ENCODE data around the gene FBXO44.

Gene FBXO44

DNA sequence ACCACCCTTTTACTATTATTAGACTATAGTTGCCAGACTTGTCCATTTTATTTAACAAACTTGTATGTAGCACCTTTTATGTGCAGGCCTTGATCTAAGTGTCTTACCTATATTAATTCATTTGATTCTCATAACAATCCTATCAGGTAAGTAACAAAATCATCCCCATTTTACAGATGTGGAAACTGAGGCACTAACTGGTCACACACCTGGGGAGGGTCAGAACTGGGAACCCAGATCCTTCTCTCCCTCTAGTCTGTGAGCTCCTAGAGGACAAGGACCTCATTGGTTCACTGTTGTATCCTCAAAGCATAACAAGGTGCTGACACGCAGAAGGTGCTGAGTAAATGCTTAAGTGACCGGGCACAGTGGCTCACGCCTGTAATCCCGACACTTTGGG is 15.3 kb upstream of the FBXO44 start:
- no peak for DNase-seq (ENCODE audit: low read depth in 2 of 2, low spot score in 1 of 2)

DNA sequence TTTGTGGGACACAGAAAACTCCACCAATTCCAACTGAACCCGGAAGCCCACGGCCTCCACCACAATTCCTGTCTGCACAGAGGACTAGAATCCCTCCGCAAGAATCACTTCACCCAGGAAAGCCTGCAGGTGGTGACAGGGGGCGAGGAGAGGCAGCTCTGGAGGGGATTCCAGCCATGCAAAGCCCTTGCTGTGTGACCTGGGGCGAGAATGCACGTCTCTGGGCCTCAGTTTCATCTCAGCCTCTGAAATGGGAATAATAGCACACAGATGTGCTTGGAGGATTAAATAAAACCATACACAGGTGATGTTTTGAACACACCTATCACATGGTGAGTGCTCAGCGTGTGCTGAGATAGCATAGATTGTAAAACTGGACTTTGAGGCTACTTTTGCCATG is 14.6 kb upstream of the FBXO44 start:
- no peak for DNase-seq (ENCODE audit: low read depth in 2 of 2, low spot score in 1 of 2)

DNA sequence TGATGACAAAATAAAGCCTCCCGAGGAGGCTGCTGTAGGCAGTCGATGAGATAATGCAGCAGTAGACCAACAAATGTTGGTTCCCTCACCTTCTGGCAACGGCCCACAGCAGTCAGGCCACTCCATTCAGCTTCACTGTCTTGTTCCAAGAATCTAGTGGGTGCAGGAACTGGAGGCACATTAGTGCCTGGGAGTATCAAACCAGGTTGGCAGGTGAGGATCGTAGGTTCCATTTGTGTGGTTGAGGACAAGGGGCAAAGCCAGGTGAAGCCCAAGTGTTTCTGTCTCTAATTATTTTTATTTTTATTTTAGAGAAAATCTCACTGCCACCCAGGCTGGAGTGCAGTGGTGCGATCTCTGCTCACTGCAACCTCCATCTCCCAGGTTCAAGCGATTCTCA is 13.7 kb upstream of the FBXO44 start:
- no peak for DNase-seq (ENCODE audit: low read depth in 2 of 2, low spot score in 1 of 2)

DNA sequence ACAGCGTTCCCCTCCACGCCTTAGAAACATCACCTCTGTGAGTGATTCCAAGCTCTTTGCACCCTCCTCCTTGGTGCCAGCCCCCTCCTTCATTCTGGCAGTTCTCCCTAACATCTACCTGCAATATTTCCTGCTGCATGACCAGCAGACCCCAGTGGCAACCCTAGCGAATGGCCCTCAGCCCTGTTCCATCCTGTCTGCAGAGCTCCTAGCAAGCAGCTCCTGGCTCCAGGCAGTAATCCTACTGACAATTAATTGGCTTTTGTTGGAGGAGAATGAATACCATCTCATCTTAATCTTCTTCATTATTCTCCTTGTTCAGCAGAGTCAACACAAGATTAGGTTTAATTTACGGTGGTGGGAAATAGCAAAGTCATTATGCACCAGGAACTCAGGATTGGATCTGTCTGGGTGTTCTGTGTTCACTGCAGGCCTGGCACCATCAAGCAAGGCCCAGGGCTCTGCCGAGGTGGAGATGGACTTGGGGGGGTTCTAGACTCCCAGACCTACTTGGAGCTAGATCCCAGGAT is 12.8 kb upstream of the FBXO44 start:
- no peak for DNase-seq (ENCODE audit: low read depth in 2 of 2, low spot score in 1 of 2)

DNA sequence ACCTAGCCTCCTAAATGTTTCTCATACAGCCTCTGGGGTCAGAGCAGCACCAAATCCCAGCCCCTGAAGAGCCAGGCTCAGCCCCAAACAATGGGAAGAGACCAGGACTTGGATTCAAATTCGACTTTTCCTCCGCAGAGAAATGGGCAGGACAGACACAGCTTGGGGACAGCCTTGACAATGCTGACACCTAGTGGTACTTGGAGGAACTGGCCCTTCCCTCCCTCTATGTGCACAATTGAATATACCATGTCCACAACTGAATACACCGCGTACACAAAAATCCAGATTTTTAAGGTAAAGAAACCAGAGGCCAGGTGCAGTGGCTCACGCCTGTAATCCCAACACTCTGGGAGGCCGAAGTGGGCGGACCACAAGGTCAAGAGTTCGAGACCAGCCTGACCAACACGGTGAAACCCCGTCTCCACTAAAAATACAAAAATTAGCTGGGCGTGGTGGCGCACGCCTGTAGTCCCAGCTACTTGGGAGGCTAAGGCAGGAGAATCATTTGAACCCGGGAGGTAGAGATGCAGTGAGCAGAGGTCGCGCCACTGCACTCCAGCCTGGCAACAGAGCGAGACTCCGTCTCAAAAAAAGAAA is 12.2 kb upstream of the FBXO44 start:
- DNase-seq (ENCODE audit: low read depth in 2 of 2, low spot score in 1 of 2) = peak; percentile 28 to 53

DNA sequence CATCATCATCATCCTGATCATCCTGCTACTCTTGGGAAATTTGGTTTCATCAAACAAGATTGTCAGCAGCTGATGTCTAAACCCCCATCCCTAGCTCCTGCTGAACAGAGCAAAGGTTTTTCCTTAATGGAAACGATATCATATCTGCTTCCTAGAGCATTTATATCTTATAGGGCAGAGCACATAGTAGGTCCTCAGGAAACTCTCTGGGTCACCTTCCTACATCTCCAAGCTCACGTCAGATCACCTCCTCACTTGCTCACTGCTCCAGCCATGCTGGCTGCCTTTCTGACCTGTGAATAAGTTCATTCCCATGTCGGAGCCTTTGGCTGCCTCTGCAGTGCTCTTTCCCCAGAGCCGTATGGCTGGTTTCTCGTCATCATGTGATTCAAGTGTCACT is 10.9 kb upstream of the FBXO44 start:
- DNase-seq (ENCODE audit: low read depth in 2 of 2, low spot score in 1 of 2) = no peak

DNA sequence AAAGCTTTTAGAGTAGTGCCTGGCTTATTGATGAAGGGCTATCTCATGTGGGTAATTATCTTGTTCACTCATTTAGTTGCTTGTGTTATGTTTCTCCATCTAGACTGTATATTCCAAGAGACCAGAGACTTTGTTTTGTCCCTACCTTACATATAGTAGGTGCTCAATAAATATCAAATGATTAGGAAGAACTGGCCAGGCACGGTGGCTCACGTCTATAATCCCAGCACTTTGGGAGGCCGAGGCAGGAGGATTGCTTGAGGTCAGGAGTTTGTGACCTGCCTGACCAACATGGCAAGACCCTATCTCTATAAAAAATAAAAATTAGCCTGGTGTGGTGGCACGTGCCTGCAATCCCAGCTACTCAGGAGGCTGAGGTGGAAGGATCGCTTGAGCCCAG is 9.4 kb upstream of the FBXO44 start:
- no peak for DNase-seq (ENCODE audit: low read depth in 2 of 2, low spot score in 1 of 2)

DNA sequence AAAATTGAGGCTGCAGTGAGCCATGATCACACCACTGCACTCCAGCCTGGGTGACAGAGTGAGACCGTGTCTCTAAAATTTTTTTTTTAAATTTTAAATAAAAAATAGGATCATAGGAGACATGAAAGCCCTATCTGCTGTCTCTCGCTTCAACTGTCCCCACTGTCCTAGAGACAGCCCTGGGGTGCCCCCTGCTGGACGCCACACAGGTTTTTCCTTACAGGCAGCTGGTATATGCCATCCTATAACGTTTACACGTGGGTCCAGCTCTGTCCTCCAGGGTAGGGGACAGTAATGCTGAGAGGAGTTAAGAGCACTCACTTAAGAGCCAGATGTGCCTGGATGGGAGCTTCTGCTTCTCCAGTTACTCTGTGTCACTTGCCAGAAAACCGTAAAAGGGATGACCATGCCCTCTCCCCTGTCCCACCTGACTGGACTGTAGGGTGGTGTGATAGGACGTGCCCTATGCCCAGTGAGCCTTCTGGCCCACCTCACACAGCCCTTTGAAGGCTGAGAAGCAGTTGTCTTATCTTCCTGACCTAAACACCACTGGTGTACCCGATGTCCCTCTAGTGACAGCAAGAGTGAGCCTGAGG is 8.9 kb upstream of the FBXO44 start:
- DNase-seq (ENCODE audit: low read depth in 2 of 2, low spot score in 1 of 2) = peak; percentile 53 to 54

DNA sequence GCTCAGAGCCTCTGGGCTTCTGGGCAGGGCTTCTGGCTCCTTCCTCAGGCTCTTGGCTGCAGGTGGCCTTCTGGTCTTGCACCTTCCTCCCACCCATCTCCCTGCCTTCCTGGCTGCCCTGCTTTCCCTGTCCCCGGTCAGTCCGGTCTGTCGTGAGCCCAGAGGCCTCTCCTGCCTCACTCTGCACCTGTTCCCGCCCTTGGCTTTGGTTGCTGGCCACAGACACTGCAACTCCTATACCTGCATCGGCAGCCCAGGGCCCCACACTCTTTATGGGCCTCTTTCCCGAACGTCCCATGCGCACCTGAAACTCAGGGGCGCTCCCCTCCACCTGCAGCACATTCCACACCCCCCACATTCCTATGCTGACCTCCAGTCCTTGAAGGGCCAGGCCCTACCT is 8.4 kb upstream of the FBXO44 start:
- DNase-seq (ENCODE audit: low read depth in 2 of 2, low spot score in 1 of 2) = no peak

DNA sequence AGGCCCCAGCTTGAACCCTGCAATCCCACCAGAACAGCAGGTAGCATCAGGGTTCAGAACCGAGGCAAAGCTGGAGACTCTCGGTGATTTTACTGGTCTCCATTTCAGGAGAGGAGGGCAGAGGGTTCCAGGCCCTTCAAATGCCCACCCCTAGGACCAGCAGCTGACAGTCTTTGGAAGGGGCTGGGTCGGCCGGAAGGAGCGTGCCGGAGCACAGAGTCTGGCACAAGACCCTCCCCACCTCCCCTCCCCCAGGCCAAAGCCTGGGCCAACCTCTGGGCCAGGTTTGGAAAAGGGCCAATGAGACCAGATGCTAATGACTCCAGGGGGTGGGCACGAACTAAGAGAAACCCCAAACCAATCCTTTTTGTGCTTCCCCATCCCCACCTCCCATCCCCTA is 7.3 kb upstream of the FBXO44 start:
- DNase-seq (ENCODE audit: low read depth in 2 of 2, low spot score in 1 of 2) = no peak

DNA sequence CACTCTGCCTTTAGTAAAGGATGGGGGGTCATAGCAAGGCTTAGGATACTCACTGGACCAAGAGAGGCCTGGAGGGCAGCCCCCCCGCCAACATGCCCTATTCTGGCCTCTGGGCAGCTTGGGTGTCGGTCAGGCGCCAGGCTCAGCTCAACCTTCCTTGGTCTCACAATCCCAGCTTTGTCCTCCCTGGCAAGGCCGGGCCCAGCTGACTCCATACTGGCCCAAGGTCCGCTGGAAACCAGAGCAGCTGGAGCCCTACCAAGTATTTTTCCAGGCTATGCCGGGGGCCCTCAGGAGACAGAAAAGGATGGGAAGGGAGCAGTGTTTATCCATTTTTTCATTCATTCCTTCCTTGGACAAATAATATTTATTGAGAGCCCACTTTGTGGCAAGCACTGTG is 6.6 kb upstream of the FBXO44 start:
- DNase-seq (ENCODE audit: low read depth in 2 of 2, low spot score in 1 of 2) = no peak

DNA sequence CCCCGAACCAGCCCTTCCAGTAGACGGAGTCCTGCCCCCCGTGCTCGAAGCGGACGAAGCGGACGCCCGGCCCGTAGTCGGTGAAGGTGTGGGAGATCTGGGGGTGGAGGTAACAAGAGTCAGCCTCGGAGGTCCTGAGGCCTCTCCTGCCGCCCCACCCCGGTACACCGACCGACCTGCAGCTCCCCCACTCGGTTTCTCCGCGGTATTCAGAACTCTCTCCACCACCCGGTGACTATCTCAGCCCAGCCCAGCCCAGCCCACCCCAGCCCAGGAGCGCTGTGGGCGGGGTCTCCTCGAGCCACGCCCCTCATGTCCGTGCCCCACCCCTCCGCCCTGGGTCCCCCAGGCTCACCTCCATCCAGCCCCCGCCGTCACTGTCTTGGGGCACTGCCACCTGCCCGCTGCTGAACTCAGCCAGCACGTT is 5.9 kb upstream of the FBXO44 start:
- no peak for DNase-seq (ENCODE audit: low read depth in 2 of 2, low spot score in 1 of 2)

DNA sequence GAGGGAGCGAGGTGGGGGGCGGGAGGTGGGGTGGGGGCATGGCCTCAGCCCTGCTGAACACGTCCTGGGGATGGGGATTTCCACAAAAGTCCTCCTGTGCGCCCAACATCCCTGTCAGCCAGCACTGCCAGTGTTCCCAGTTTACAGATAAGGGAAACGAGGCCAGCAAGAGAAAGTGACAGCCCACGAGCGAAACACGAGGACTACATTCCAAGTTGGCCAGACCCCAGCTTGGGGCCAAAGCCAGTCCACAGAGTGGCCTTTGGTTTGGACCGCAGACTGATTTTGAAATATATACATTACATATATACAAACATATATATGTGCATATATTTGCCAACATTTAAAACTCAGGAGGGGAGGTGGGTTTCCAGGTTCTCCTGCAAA is 5.4 kb upstream of the FBXO44 start:
- no peak for DNase-seq (ENCODE audit: low read depth in 2 of 2, low spot score in 1 of 2)

DNA sequence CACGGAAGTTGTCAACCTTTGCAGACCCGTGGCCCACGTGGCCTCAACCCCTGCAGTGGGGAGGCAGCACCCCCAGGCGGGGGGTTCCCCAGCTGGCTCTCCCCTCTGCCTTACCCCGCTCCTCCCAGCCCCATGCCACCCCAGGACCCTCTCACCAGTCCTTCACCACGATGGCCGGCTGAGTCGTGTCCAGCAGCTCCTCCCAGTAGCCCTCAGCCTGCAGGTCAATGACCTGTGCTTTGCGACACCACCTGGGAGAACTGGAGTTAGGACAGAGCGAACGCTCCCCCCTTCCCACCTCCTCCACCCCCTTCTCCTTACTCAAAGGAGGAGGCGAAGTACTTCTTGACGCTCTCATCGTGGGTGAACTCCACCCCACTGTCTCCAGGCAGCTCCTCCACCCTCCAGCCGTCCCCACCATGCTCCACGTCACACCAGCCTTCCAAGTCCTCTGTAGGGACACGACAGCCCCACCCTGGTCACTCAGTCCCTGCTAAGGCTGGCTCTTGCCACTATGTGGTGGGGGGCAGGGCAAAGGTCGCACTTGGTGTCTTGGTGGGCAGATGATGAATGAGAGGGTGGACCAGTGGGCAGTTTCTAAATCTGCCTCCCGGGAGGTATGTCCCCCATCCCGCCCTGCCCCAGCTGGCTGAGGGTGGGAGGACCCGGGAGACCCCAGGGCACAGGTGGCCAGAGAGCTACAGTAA is 4.9 kb upstream of the FBXO44 start:
- no peak for DNase-seq (ENCODE audit: low read depth in 2 of 2, low spot score in 1 of 2)

DNA sequence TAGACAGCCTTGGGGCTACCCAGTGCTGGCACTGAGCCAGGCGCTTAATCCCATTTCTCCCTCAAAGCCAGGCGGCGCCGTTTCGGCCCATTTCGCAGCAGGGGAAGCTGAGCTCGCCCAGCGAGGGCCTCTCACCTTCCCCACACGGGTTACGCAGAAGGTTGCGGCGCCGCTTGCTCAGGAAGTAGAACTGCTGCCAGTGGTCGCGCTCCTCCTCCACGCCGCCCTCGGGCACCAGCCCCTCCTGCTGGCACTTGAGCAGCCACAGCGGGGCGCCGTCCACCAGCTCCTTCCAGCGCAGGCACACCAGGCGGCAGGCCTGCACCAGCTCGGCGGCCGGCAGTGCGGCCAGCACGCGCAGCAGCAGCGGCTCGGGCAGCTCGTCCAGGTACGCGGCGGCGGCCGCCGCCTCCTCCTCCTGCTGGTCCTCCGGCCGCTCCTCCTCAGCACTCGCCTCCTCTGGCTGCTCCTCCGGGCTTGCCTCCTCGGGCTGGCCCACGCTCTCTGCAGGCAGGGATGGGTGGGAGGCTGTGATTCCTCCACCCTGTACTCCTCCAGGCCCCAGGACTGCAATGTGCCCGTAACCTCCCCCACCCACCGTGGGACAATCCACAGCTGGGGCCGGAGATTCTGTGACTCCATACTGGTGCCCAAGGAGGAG is 4.2 kb upstream of the FBXO44 start:
- DNase-seq (ENCODE audit: low read depth in 2 of 2, low spot score in 1 of 2) = peak; percentile 48 to 70

DNA sequence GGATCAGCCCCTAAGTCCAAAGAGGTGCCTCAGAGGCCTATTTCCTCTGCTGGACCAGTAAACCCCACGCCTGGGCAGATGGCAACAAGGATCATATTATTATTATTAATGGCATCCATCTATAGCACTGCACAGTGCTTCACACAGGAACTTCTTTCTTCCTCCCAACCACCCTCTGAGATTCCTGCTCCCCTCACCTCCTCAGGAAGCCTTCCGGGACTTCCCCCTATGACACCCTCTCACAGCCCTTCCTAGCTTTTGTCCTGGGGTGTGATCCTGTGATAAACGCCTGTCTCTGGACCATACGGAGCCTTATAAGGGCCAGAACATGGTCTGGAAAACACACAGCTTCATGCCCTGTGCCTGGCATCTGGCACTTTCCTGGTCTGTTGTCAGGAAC is 3.7 kb upstream of the FBXO44 start:
- no peak for DNase-seq (ENCODE audit: low read depth in 2 of 2, low spot score in 1 of 2)

DNA sequence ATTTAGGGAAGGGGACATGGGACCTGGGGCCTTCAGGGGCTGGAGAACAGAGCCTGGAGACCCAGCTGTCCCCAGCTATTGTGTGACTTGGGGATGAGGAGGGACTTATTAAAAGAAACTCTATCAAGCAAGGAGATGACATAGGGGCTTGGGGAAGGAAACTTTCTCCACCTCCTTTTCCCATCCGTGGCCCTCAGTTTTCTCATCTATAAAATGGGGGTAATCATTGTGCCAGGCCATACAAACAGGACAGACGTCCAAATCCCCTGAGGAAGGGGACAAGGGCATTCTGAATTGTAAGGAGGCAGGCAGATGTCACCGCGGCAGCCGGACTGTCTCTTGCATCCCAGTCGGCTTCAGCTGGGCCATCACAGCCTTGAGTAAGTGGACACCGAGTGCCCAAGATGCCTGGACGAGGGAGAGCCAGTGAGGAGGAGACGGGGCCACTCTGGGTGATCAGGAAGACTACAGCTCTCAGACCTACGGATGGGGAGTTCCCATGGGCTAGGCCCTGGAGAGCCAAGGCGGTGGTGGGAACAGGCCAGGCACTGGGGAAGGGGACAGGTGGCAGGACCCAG is 2.4 kb upstream of the FBXO44 start:
- no peak for DNase-seq (ENCODE audit: low read depth in 2 of 2, low spot score in 1 of 2)

DNA sequence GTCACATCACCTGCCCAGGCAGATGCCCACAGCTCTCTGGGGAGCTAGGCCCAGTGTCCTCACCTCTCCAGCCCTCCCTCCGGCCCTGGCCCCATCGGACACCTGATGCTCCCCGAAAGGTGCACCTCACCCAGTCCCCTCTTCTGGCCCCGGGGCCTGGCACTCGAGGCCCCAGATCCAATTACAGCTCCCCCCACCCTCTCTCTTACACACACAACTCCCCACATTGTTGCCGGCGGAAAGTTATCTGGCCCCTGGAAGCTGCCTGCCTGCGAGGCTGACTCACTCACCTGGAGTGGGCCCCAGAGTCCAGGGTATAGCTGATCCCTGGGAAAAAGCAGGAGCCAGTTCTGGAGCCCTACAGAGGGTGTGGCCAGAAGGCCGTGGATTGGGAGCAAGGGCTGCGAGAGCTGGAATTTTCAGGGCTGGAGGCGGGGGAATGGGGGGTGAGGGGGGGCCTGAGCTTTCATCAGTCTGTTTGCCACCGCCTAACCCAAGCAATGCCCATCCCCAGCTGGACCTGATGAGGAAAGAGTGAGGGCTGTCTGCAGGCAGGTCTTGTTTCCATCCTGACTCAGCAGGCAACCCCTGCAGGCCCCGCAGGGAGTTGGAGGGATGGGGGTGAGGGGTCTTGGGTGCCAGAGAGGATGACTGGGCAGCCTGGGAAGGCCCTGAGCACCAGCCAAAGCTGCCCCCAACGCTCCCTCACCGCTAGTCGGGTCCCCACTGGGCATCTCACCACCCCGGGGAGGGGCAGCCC is 1.4 kb upstream of the FBXO44 start:
- DNase-seq (ENCODE audit: low read depth in 2 of 2, low spot score in 1 of 2) = no peak

DNA sequence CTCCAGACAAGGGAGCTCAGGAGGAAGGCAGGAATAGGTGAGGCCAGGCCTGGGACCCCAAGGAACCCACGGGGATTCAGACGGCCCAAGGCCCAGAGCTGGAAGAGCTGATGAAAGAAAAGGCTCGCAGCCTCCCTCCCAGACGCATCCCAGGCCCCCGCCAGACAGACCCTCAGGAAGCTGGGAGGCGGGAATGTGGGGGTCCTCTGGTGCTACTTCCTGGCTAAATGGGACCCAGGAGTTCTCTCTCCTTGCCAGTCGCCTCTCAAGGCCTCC is 878 bp upstream of the FBXO44 start:
- no peak for DNase-seq (ENCODE audit: low read depth in 2 of 2, low spot score in 1 of 2)

DNA sequence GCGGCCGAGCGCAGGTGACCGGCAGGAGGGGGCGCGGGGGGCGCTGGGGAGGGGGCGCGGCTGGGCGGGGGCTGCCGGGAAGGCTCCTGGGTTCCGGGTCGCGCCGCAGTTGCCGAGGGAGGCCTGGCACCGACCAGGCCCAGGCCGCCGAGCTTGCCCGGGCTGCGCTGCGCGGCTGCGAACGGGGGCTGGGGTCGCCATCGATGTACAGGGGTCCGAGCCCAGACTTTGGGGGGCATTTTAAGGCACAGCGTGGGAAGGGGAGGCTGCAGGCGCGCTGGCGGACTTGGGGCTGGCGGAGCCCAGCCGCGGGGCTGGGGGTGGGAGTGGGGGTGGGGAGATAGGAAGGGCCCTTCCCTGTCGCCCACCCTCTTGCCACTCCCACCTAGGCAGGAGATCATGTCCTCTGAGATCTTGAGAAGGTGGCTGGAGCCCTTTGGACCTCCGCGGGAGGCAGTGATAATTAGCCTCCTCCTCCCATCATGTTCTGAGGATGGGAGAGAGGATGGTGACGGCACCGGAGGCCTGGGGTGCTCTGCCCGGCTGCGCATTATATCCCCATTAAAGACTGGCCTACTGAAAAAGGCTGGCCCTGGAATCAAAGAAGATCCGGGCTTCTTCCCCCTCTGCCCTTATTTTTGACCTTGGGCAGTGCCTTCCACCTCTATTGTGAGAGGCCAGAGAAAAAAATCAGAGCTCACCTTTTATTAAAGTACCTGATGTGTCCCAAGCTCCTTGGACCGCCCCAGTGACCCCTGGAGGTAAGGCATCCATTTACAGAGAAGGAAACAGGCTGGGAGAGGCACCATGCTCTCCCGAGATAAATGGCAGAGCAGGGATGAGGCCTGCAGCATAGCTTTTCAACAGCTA is 497 bp downstream of the FBXO44 start:
- no peak for DNase-seq (ENCODE audit: low read depth in 2 of 2, low spot score in 1 of 2)
